ENCODE data around the gene ZNF532.

- TF ChIP-seq EZH2 (IDR thresholded peaks at IDR 0.05) (no peak), CTCF (IDR thresholded peaks at IDR 0.05) (no peak), EZH2phosphoT487 (IDR thresholded peaks at IDR 0.05) (no peak)
These were observed 25.7 kb upstream of the ZNF532 start for GRCh38 chr18:58838946-58839345.
